Stimulated activated naive CD8-positive, alpha-beta T cell treated with anti-CD3 and anti-CD28 coated beads, Interleukin-15, Interleukin-2, amounts not matched to agents 100 ng/mL and 50 ng/mL, for 24 hours (primary cell): ENCODE measurements around the gene TOPAZ1.

Experiments
- H3K27ac Mint-ChIP-seq: one replicate; pipeline ENCODE4 v1.8.0; 2021; ENCODE audit warnings: mild to moderate bottlenecking, mixed read lengths
- H3K27me3 Mint-ChIP-seq: one replicate; pipeline ENCODE4 v1.8.0; 2021; ENCODE audit warnings: mixed read lengths
- H3K36me3 Mint-ChIP-seq: one replicate; pipeline ENCODE4 v1.8.0; 2021; ENCODE audit warnings: low read depth, mixed read lengths
- H3K4me1 Mint-ChIP-seq: one replicate; pipeline ENCODE4 v1.8.0; 2021; ENCODE audit warnings: low read depth, mixed read lengths
- H3K4me3 Mint-ChIP-seq: one replicate; pipeline ENCODE4 v1.8.0; 2021; ENCODE audit warnings: mild to moderate bottlenecking, mixed read lengths
- H3K9me3 Mint-ChIP-seq: one replicate; pipeline ENCODE4 v1.8.0; 2021; ENCODE audit warnings: mixed read lengths

The TOPAZ1 gene

DNA sequence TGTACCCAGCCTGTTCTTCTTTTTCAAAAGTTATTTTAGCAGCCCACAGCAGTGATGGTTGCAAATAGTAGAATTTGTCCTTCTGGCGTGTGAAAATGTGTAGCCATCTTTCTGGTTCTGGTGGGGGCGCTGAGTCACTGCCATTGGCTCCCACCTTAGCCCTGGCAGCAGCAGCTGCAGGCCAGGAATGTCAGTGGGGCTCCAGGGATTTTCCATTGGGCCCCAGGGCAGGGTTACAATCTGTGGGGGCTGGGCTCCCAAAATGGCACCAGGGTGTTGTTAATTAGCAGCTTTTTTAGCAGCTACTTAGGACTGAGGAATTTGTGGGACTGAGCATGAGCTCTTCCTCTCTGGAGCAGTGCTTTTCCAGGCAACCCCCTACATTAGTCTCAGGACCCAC is 38.9 kb downstream of the TOPAZ1 start:
- H3K36me3 Mint-ChIP-seq: no peaks in the 10 kb centered on the region
- peaks cover 7% of the 10 kb centered on the region for H3K9me3 Mint-ChIP-seq
- H3K27me3 Mint-ChIP-seq: peaks cover 32% of the 10 kb centered on the region
- H3K4me1 Mint-ChIP-seq: no peaks in the 10 kb centered on the region
- H3K27ac Mint-ChIP-seq: no peak overlapping the region
- no peak overlapping the region for H3K4me3 Mint-ChIP-seq

- Mint-ChIP-seq H3K36me3 (no peaks in the 10 kb centered on the region), H3K4me3 (no peak overlapping the region), H3K9me3 (no peaks in the 10 kb centered on the region), H3K27ac (no peak overlapping the region), H3K4me1 (no peaks in the 10 kb centered on the region), H3K27me3 (peaks cover 11% of the 10 kb centered on the region)
These were observed 43.3 kb downstream of the TOPAZ1 start for GRCh38 chr3:44284949-44285348.

DNA sequence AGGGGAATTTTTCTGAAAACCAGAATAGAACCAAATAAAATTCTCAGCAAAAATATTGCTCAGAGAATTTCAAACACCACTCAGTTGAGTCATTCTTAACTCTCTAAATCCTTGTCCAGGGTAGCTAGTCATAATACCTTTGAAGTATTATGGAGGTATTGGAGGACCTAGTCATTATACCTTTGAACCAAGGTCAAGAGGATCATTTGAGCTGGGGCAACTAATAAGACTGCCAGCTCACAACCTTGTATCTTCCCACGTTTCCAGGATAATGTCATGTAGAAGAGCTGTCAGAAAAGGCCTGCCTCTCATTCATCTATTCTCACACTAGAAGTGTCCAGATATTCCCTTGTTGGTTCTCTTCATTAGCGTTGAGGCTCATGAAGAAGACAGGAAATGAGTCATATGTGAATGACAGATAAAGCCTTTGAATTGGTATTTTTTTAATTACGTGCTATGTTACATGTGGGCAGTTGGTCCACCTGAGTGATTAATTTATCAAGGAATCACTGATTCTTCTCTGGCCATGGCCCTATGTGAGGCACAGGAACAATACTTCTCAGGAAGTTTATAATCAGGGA is 48.3 kb downstream of the TOPAZ1 start:
- peaks cover 8% of the 10 kb centered on the region for H3K27me3 Mint-ChIP-seq
- H3K36me3 Mint-ChIP-seq: no peaks in the 10 kb centered on the region
- H3K27ac Mint-ChIP-seq: no peak overlapping the region
- no peaks in the 10 kb centered on the region for H3K4me1 Mint-ChIP-seq
- no peaks in the 10 kb centered on the region for H3K9me3 Mint-ChIP-seq
- no peak overlapping the region for H3K4me3 Mint-ChIP-seq

DNA sequence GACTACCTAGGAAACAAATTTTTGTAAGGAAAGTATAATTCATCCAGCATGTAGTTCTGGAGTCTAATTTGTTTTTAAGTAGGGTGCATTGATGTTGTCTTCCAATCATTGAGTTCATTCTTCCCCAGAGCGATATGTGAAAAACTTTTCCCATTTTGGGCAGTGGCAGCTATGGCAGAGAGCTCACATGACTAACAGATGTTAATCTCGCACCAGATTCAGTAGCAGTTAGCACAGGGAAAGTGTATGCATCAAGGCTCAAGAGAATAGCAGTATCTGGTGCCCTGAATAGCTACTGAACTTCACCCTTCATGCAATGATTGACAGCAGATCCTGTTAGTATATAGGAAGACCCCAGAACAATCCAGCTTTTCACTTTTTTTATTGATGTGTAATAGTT is 50.6 kb downstream of the TOPAZ1 start:
- H3K4me3 Mint-ChIP-seq: no peak overlapping the region
- H3K27ac Mint-ChIP-seq: no peak overlapping the region
- no peaks in the 10 kb centered on the region for H3K4me1 Mint-ChIP-seq
- H3K36me3 Mint-ChIP-seq: no peaks in the 10 kb centered on the region
- H3K27me3 Mint-ChIP-seq: peaks cover 22% of the 10 kb centered on the region
- no peaks in the 10 kb centered on the region for H3K9me3 Mint-ChIP-seq

DNA sequence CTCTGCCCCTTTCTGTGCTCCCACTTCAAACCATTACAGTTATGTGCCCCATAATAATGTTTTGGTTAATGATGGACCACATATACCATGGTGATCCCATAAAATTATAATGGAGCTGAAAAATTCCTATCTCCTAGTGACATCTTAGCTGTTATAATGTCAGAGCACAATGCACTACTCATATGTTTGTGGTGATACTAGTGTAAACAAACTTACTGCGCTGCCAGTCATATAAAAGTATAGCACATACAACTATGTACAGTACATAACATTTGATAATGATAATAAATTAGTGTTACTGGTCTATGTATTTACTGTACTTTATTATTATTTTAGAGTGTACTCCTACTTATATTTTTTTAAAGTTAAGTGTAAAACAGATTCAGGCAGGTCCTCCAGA is 51.3 kb downstream of the TOPAZ1 start:
- no peak overlapping the region for H3K4me3 Mint-ChIP-seq
- peaks cover 20% of the 10 kb centered on the region for H3K27me3 Mint-ChIP-seq
- H3K36me3 Mint-ChIP-seq: no peaks in the 10 kb centered on the region
- no peaks in the 10 kb centered on the region for H3K9me3 Mint-ChIP-seq
- no peaks in the 10 kb centered on the region for H3K4me1 Mint-ChIP-seq
- H3K27ac Mint-ChIP-seq: no peak overlapping the region

GRCh38 chr3:44297255-44297654 is 55.6 kb downstream of the TOPAZ1 start:
- no peaks in the 10 kb centered on the region for H3K4me1 Mint-ChIP-seq
- no peak overlapping the region for H3K4me3 Mint-ChIP-seq
- peaks cover 17% of the 10 kb centered on the region for H3K27me3 Mint-ChIP-seq
- H3K9me3 Mint-ChIP-seq: no peaks in the 10 kb centered on the region
- H3K36me3 Mint-ChIP-seq: no peaks in the 10 kb centered on the region
- no peak overlapping the region for H3K27ac Mint-ChIP-seq

DNA sequence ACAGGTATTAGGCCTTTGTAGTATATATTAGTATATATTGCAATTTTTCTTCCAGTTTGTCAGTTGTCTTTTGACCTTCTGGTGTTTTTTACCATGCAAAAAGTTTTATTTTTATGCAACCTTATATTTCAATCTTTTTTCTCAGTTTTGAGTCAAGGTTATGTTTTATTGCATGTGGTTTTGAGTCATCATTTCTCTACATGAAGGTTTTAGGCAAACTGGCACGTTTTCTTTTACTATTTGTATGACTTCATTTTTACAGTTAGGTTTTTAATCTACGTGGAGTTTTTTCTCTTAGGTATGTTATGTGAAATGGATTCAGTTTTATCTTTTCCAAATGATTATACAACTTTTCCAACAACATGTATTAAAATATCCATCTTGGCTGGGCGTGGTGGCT is 60.1 kb downstream of the TOPAZ1 start:
- Mint-ChIP-seq H3K27me3 (peaks cover 19% of the 10 kb centered on the region), H3K4me3 (no peak overlapping the region), H3K4me1 (no peaks in the 10 kb centered on the region), H3K9me3 (no peaks in the 10 kb centered on the region), H3K27ac (no peak overlapping the region), H3K36me3 (no peaks in the 10 kb centered on the region)

GRCh38 chr3:44309500-44309899 is 67.8 kb downstream of the TOPAZ1 start:
- H3K9me3 Mint-ChIP-seq: no peaks in the 10 kb centered on the region
- H3K27ac Mint-ChIP-seq: no peak overlapping the region
- H3K4me3 Mint-ChIP-seq: no peak overlapping the region
- H3K36me3 Mint-ChIP-seq: no peaks in the 10 kb centered on the region
- H3K27me3 Mint-ChIP-seq: peaks cover 9% of the 10 kb centered on the region
- no peaks in the 10 kb centered on the region for H3K4me1 Mint-ChIP-seq

GRCh38 chr3:44318891-44319311 is 77.2 kb downstream of the TOPAZ1 start:
- Mint-ChIP-seq H3K36me3 (no peaks in the 10 kb centered on the region), H3K4me3 (no peak overlapping the region), H3K27me3 (no peaks in the 10 kb centered on the region), H3K4me1 (no peaks in the 10 kb centered on the region), H3K27ac (no peak overlapping the region), H3K9me3 (no peaks in the 10 kb centered on the region)

GRCh38 chr3:44321335-44321734 is 79.6 kb downstream of the TOPAZ1 start:
- Mint-ChIP-seq H3K4me3 (no peak overlapping the region), H3K27me3 (peaks cover 3% of the 10 kb centered on the region), H3K36me3 (no peaks in the 10 kb centered on the region), H3K27ac (no peak overlapping the region), H3K9me3 (no peaks in the 10 kb centered on the region), H3K4me1 (no peaks in the 10 kb centered on the region)

- no peaks in the 10 kb centered on the region for H3K9me3 Mint-ChIP-seq
- no peaks in the 10 kb centered on the region for H3K36me3 Mint-ChIP-seq
- no peak overlapping the region for H3K27ac Mint-ChIP-seq
- peaks cover 4% of the 10 kb centered on the region for H3K27me3 Mint-ChIP-seq
- H3K4me3 Mint-ChIP-seq: no peak overlapping the region
- H3K4me1 Mint-ChIP-seq: no peaks in the 10 kb centered on the region
These were observed 81.8 kb downstream of the TOPAZ1 start for GRCh38 chr3:44323341-44323955.

DNA sequence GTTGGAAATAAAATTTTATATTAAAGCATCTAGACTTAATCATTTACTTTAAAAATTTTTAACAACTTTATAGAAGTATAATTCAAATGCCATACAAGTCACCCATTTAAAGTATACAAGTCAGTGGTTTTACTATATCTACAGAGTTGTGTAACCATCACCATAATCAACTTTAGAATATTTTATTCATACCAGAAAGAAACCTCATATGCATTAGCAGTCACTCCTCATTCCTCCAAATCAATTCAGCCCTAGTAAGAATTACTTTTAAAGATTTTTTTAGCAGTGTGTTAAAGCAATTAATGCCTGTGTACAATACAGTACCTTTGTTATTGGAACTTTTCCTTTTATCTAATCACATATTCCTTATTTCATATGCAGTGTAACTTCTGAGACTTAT is 82.9 kb downstream of the TOPAZ1 start:
- no peaks in the 10 kb centered on the region for H3K4me1 Mint-ChIP-seq
- H3K36me3 Mint-ChIP-seq: no peaks in the 10 kb centered on the region
- H3K27me3 Mint-ChIP-seq: peaks cover 8% of the 10 kb centered on the region
- H3K27ac Mint-ChIP-seq: no peak overlapping the region
- H3K4me3 Mint-ChIP-seq: no peak overlapping the region
- H3K9me3 Mint-ChIP-seq: no peaks in the 10 kb centered on the region

- Mint-ChIP-seq H3K27ac (no peak overlapping the region), H3K9me3 (no peaks in the 10 kb centered on the region), H3K4me1 (no peaks in the 10 kb centered on the region), H3K4me3 (no peak overlapping the region), H3K27me3 (peaks cover 8% of the 10 kb centered on the region), H3K36me3 (no peaks in the 10 kb centered on the region)
These were observed 84.3 kb downstream of the TOPAZ1 start for GRCh38 chr3:44326019-44326418.

DNA sequence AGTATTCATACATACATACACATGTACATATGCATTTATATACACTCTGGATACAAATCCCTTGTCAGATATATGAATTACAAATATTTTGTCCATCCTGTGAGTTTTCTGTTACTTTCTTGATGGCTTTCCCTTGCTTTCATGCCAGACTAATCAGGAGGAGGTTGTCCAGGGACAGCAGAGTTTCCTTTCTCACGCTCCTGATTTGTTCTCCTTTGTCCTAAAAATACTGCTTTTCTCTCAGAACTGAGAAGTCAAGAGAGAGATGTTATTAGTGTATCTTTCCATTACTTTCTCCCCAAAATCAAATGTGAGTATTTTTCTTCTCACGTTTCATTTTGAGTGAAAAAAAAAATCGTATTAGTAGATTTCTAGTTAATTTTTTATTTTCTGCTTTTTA is 84.8 kb downstream of the TOPAZ1 start:
- Mint-ChIP-seq H3K27ac (no peak overlapping the region), H3K27me3 (peaks cover 8% of the 10 kb centered on the region), H3K36me3 (no peaks in the 10 kb centered on the region), H3K4me1 (no peaks in the 10 kb centered on the region), H3K4me3 (no peak overlapping the region), H3K9me3 (no peaks in the 10 kb centered on the region)

DNA sequence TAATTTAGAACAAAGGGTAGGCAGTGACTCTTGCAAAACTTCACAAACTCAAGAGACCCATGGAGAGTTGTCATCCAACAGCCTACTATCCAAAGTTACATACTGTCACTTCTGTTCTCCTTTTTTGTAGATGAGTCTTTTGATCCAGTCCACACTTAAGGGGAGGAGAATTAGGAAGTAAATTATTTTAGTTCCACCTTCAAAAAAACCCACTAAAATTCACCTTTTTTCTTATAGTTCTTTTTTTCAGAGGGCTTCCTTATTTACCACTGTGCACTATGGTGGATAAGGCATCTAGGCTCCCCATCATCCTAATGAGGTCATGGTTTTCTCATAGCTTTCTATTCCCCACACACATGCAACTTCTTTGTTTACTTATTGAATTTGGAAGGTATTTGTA is 88.3 kb downstream of the TOPAZ1 start:
- Mint-ChIP-seq H3K27me3 (peaks cover 24% of the 10 kb centered on the region), H3K9me3 (no peaks in the 10 kb centered on the region)

DNA sequence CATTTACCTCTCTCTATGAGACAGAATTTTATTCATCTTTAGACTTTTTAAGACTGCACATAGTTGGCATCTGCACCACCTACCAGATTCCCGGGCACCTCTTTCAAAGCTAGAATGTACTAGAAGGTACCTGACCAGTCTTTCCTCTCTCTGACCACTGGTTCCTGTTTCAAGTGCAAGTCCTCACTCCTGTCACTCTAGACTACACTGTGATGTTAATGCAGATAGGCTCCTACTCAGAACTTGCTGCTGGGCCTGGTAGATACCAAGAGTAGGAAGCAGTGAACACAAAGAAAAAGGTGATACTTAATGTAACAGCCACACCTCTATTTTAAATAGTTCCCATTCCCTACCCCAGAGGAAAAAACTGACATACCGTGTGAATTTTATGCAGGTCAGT is 88.8 kb downstream of the TOPAZ1 start:
- H3K36me3 Mint-ChIP-seq: no peaks in the 10 kb centered on the region
- H3K4me3 Mint-ChIP-seq: no peak overlapping the region
- no peaks in the 10 kb centered on the region for H3K4me1 Mint-ChIP-seq
- H3K27me3 Mint-ChIP-seq: peaks cover 24% of the 10 kb centered on the region
- no peaks in the 10 kb centered on the region for H3K9me3 Mint-ChIP-seq
- no peak overlapping the region for H3K27ac Mint-ChIP-seq

More for the DNA sequence above, 88.3 kb downstream of the TOPAZ1 start:
- Mint-ChIP-seq H3K4me3 (no peak overlapping the region), H3K27ac (no peak overlapping the region), H3K4me1 (no peaks in the 10 kb centered on the region), H3K36me3 (no peaks in the 10 kb centered on the region)
